Rectal smooth muscle tissue (tissue), 1 donor: ENCODE results near the gene MTMR6.
"Not testable (repeated sequence)": the region's sequence is repeated elsewhere in the genome, so short reads cannot be mapped to it uniquely, and the experiment has no call there.

ENCODE experiments used
- H3K27ac ChIP-seq: one replicate; pipeline ENCODE4 v1.7.0; 2013; ENCODE audit warnings: low read depth, low read length, inconsistent platforms
- H3K27me3 ChIP-seq: one replicate; pipeline ENCODE4 v1.7.0; 2013; ENCODE audit warnings: low read length; ENCODE audit not compliant: control insufficient read depth, insufficient read depth
- H3K36me3 ChIP-seq: one replicate; pipeline ENCODE4 v1.7.0; 2013; ENCODE audit warnings: low read length; ENCODE audit not compliant: control insufficient read depth, insufficient read depth
- H3K4me1 ChIP-seq: one replicate; pipeline ENCODE4 v1.7.0; 2013; ENCODE audit warnings: low read length; ENCODE audit not compliant: control insufficient read depth, insufficient read depth
- H3K4me3 ChIP-seq: one replicate; pipeline ENCODE4 v1.7.0; 2013; ENCODE audit warnings: low read length
- H3K9ac ChIP-seq: one replicate; pipeline ENCODE4 v1.7.0; 2013; ENCODE audit warnings: low read length

MTMR6 gene

GRCh38 chr13:25286969-25287961 is at the start of gene MTMR6:
Gene MTMR6 (minus strand): TSS chr13:25287488. CDS start chr13:25287247, 241 bp downstream.
- Histone ChIP-seq H3K36me3 (no peaks in the 10 kb centered on the region), H3K4me3 (peak within 1 kb of the TSS; percentile 94)

DNA sequence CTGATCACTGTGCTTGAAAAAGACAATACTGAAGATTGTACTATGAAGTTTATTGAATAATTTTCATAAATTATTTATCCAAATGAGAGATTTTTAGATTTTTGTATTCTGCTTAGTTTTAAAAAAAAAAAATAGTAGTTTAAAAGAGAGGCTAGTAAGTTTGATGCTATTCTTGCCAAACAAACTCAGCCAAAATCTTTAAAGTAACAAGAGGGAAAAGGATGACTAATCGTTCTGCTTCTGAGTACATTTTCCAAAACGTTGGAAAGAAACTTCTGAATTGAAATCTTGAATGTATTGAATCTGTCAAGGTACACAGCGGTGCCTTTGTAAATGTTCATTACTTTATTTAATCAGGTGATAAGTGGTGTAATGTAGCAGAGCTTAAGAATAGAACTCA is 48.6 kb upstream of the MTMR6 start:
- no peaks in the 10 kb centered on the region for H3K4me1 ChIP-seq
- peaks cover 12% of the 10 kb centered on the region for H3K36me3 ChIP-seq
- H3K9ac ChIP-seq: no peak overlapping the region
- H3K4me3 ChIP-seq: no peak overlapping the region
- H3K27ac ChIP-seq: no peak overlapping the region
- H3K27me3 ChIP-seq: no peaks in the 10 kb centered on the region

More at GRCh38 chr13:25286969-25287961, at the start of gene MTMR6:
- peak within 1 kb of the TSS; percentile 77 for H3K9ac ChIP-seq
- H3K27ac ChIP-seq: peak within 1 kb of the TSS; percentile 82
- peaks cover 3% of the 10 kb centered on the region for H3K4me1 ChIP-seq
- no peaks in the 10 kb centered on the region for H3K27me3 ChIP-seq

GRCh38 chr13:25330541-25330940 is 43.3 kb upstream of the MTMR6 start:
- H3K27me3 ChIP-seq: no peaks in the 10 kb centered on the region
- no peak overlapping the region for H3K4me3 ChIP-seq
- no peak overlapping the region for H3K9ac ChIP-seq
- peaks cover 16% of the 10 kb centered on the region for H3K36me3 ChIP-seq
- no peak overlapping the region for H3K27ac ChIP-seq
- H3K4me1 ChIP-seq: no peaks in the 10 kb centered on the region

DNA sequence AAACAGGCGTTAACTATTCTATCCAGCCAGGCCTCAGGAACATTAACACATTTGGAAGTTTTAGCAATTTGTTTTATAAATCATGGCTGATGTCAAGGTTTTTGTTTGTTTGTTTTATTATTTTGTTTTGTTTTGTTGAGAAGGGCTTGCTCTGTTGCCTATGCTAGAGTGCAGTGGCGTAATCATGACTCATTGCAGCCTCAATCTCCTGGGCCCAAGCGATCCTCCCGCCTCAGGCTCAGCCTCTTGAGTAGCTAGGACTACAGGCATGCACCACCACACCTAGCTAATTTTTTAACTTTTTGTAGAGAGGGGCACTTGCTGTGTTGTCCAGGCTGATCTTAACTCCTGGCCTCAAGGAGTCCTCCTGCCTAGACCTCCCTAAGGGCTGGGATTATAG is 42.4 kb upstream of the MTMR6 start:
- H3K27ac ChIP-seq: no peak overlapping the region
- H3K4me1 ChIP-seq: no peaks in the 10 kb centered on the region
- H3K4me3 ChIP-seq: no peak overlapping the region
- no peaks in the 10 kb centered on the region for H3K27me3 ChIP-seq
- H3K36me3 ChIP-seq: peaks cover 16% of the 10 kb centered on the region
- H3K9ac ChIP-seq: no peak overlapping the region

DNA sequence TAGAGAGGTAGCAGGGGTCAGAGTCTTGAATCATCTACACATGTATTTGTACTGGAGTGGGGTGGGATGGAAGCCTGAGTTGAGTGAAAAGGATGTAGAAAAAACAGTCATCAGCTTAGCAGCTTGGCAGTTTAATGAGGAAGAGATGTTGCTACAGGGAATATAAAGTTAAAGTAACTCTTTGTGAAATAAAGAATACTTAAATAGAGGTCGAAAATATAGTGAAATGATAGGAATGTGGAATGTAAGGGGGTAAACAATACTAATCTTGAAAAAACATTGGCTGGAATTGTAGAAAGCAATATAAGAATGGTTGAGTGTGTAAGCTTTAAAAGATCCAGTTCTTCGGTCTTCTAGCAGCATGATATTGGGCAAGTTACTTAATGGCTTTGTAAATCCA is 36.8 kb upstream of the MTMR6 start:
- Histone ChIP-seq H3K27ac (no peak overlapping the region), H3K36me3 (peaks cover 2% of the 10 kb centered on the region), H3K9ac (no peak overlapping the region), H3K4me1 (no peaks in the 10 kb centered on the region), H3K27me3 (no peaks in the 10 kb centered on the region), H3K4me3 (no peak overlapping the region)

DNA sequence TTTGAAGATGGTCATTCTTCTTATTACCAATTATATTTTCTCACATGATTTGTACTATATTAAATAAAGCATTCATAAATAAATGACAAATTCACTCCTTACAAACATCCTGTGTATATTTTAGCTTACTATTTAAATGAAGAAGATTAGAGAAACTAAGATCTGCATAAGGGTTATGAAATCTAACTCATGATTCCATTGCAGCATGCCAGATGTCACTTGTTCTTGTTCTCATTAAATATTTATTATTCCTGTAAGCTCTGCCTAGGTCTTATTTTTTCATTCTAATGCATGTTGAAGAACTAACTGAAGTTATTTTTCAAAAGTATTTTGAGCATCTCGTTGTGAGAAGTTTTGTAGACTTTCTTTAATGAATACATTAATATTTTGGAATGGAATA is 32.5 kb upstream of the MTMR6 start:
- H3K27me3 ChIP-seq: no peaks in the 10 kb centered on the region
- H3K4me3 ChIP-seq: no peak overlapping the region
- H3K4me1 ChIP-seq: no peaks in the 10 kb centered on the region
- peaks cover 11% of the 10 kb centered on the region for H3K36me3 ChIP-seq
- no peak overlapping the region for H3K27ac ChIP-seq
- no peak overlapping the region for H3K9ac ChIP-seq

- not testable (repeated sequence) for H3K27ac ChIP-seq, H3K4me3 ChIP-seq, H3K27me3 ChIP-seq, H3K4me1 ChIP-seq, H3K9ac ChIP-seq
- H3K36me3 ChIP-seq: peaks cover 11% of the 10 kb centered on the region
Measured at GRCh38 chr13:25318946-25319345, 31.7 kb upstream of the MTMR6 start.

GRCh38 chr13:25310891-25311290 is 23.6 kb upstream of the MTMR6 start:
- H3K36me3 ChIP-seq: peaks cover 11% of the 10 kb centered on the region
- H3K9ac ChIP-seq: no peak overlapping the region
- no peaks in the 10 kb centered on the region for H3K4me1 ChIP-seq
- H3K27ac ChIP-seq: no peak overlapping the region
- no peak overlapping the region for H3K4me3 ChIP-seq
- no peaks in the 10 kb centered on the region for H3K27me3 ChIP-seq

- Histone ChIP-seq H3K36me3 (peaks cover 5% of the 10 kb centered on the region), H3K27me3 (no peaks in the 10 kb centered on the region), H3K4me3 (no peak overlapping the region), H3K9ac (no peak overlapping the region), H3K4me1 (peaks cover 7% of the 10 kb centered on the region), H3K27ac (no peak overlapping the region)
Measured at GRCh38 chr13:25306671-25307464, 19.6 kb upstream of the MTMR6 start.

- H3K4me1 ChIP-seq: peaks cover 7% of the 10 kb centered on the region
Measured at GRCh38 chr13:25302121-25302520, 14.8 kb upstream of the MTMR6 start.

DNA sequence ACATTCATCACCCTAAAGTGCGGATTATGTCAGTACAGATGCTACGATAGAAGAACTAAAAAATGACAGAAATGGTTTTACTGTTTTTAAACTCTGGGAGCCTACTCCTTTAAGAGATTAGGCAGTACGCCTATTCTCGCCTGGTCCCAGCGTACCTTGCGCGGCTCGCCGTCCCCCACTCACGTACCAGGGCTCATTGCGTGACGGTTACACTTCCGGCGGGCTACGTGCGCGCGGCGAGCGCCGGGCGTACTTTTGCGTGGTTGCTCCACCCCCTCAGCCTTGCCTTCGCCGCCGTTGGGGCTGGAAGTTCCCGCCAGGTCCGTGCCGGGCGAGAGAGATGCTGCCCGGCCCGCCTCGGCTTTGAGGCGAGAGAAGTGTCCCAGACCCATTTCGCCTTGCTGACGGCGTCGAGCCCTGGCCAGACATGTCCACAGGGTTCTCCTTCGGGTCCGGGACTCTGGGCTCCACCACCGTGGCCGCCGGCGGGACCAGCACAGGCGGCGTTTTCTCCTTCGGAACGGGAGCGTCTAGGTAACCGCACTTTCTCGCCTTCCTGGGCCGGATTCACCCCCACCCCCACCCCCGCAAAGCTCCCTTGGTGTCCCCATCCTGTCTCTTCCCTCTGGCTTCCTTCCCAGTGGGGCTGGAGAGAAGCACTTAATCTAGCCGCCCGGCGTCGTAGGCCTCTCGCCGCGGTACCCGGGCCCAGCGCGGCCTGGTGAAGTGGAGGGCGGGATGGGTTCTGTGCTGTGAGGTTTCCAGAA is 14.2 kb upstream of the MTMR6 start, which contains the start of gene NUP58:
NUP58 (plus strand) TSS at position 279 of the 767 bp plus-strand sequence; CDS start at position 428, 149 bp downstream.
- Histone ChIP-seq H3K27me3 (no peaks in the 10 kb centered on the region), H3K4me1 (peaks cover 7% of the 10 kb centered on the region), H3K4me3 (peak within 1 kb of the TSS; percentile 90), H3K27ac (peak within 1 kb of the TSS; percentile 86), H3K36me3 (no peaks in the 10 kb centered on the region), H3K9ac (peak within 1 kb of the TSS; percentile 61)

More at GRCh38 chr13:25302121-25302520, 14.8 kb upstream of the MTMR6 start:
- H3K36me3 ChIP-seq: no peaks in the 10 kb centered on the region
- H3K27ac ChIP-seq: peak overlapping the region; percentile 86
- H3K9ac ChIP-seq: peak overlapping the region; percentile 61
- H3K27me3 ChIP-seq: no peaks in the 10 kb centered on the region
- H3K4me3 ChIP-seq: peak overlapping the region; percentile 90
